Erythroblast (primary cell): ENCODE measurements around the gene IL1F10.

ENCODE experiments used
- GATA1 ChIP-seq: IDR thresholded peaks from 2 replicates; pipeline ENCODE4 v1.6.1; 2011; ENCODE audit warnings: low read depth, mild to moderate bottlenecking, control low read depth, low read length, moderate library complexity
- POLR2A ChIP-seq: IDR thresholded peaks from 2 replicates; pipeline ENCODE4 v1.6.1; 2011; ENCODE audit warnings: mild to moderate bottlenecking, low read length

- TF ChIP-seq POLR2A (no peak), GATA1 (no peak)
These were observed 44.7 kb downstream of the IL1F10 start for GRCh38 chr2:113112441-113112840.
